DOHH2 (cell line): ENCODE data around the gene YWHAH.

Experiments
- EZH2phosphoT487 ChIP-seq: fragments of 200-600 bp; sonication (generic); IDR thresholded peaks from 2 replicates; pipeline ENCODE4 v1.6.1; 2017; ENCODE audit warnings: borderline replicate concordance, mild to moderate bottlenecking, antibody characterized with exemption, low read length, moderate library complexity, mixed read lengths
- TF ChIP-seq, protein P1 (sequence below): fragments of 200-600 bp; sonication (generic); IDR thresholded peaks from one replicate; pipeline ENCODE4 v1.5.1; 2014; ENCODE audit warnings: antibody characterized with exemption, mild to moderate bottlenecking, low read depth, low read length; ENCODE audit not compliant: poor library complexity, severe bottlenecking

DNA sequence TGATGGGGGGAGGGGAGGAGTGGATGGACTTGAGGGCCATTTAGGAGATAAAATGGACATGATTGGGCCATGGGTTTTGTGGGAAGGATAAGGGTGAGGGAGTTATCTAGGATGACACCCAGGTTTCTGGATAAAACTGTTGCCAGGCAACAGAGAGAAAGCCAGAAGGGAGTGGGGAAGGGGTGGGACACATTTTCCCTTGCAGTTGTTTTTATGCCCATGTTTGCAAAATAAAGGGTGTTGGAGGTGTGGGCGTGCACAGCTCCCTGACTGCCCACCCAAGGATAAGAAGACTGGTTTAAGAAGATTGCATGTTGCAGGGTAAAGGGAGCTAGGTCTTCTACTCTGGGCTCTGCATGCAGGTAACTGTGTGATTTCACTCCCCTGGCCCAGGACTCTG lies 18.3 kb upstream of the YWHAH start:
- TF ChIP-seq, protein P1, sequence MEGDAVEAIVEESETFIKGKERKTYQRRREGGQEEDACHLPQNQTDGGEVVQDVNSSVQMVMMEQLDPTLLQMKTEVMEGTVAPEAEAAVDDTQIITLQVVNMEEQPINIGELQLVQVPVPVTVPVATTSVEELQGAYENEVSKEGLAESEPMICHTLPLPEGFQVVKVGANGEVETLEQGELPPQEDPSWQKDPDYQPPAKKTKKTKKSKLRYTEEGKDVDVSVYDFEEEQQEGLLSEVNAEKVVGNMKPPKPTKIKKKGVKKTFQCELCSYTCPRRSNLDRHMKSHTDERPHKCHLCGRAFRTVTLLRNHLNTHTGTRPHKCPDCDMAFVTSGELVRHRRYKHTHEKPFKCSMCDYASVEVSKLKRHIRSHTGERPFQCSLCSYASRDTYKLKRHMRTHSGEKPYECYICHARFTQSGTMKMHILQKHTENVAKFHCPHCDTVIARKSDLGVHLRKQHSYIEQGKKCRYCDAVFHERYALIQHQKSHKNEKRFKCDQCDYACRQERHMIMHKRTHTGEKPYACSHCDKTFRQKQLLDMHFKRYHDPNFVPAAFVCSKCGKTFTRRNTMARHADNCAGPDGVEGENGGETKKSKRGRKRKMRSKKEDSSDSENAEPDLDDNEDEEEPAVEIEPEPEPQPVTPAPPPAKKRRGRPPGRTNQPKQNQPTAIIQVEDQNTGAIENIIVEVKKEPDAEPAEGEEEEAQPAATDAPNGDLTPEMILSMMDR = no peak
- TF ChIP-seq EZH2phosphoT487 = no peak
